Ishikawa (cell line): ENCODE data around the gene FOXF1.

Experiments used
- CEBPB ChIP-seq: IDR thresholded peaks from 2 replicates; pipeline ENCODE4 v1.6.1; 2012
- CREB1 ChIP-seq: IDR thresholded peaks from 2 replicates; pipeline ENCODE4 v1.6.1; 2012; ENCODE audit warnings: low read depth
- EGR1 ChIP-seq: IDR thresholded peaks from 2 replicates; pipeline ENCODE4 v1.6.1; 2012
- EP300 ChIP-seq: IDR thresholded peaks from 2 replicates; pipeline ENCODE4 v1.6.1; 2012; ENCODE audit warnings: borderline replicate concordance
- FOXM1 ChIP-seq: IDR thresholded peaks from 2 replicates; pipeline ENCODE4 v1.6.1; 2012; ENCODE audit warnings: low read depth, borderline replicate concordance
- NFIC ChIP-seq: IDR thresholded peaks from 2 replicates; pipeline ENCODE4 v1.6.1; 2012
- RAD21 ChIP-seq: IDR thresholded peaks from 2 replicates; pipeline ENCODE4 v1.6.1; 2012; ENCODE audit warnings: low read depth
- TAF1 ChIP-seq: IDR thresholded peaks from 2 replicates; pipeline ENCODE4 v1.6.1; 2012; ENCODE audit warnings: low read depth, mild to moderate bottlenecking
- TCF12 ChIP-seq: IDR thresholded peaks from 2 replicates; pipeline ENCODE4 v1.6.1; 2012; ENCODE audit warnings: low read depth
- TEAD4 ChIP-seq: IDR thresholded peaks from 2 replicates; pipeline ENCODE4 v1.6.1; 2012
- YY1 ChIP-seq: IDR thresholded peaks from 2 replicates; pipeline ENCODE4 v1.6.1; 2012; ENCODE audit warnings: low read depth
- ZBTB7A ChIP-seq: IDR thresholded peaks from 2 replicates; pipeline ENCODE4 v1.6.1; 2012; ENCODE audit warnings: low read depth
- TF ChIP-seq, protein P1 (sequence below): IDR thresholded peaks from 2 replicates; pipeline ENCODE4 v1.6.1; 2012
- TF ChIP-seq, protein P2 (sequence below): IDR thresholded peaks from 2 replicates; pipeline ENCODE4 v1.6.1; 2012
- TF ChIP-seq, protein P3 (sequence below): IDR thresholded peaks from 2 replicates; pipeline ENCODE4 v1.6.1; 2012; ENCODE audit warnings: low read depth, mild to moderate bottlenecking

The FOXF1 gene

DNA sequence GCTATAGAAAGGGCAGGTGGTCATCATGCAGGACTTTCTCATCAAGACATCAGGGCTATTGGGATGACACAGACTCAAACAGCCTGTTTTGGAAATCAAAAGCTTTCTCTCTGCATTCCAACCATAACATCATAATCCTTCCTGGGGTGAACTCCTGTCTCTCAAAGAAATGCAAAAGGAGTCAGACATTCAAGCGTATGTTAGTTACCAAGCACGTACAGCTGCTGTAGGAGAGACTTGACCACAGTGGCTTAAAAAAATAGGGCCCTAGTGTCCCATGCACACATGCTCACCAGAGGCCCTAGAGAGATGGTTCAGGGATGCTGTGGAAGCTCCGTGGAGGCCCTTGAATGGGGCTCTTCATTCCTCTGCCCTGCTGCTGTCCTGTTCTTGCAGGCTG is 24.6 kb upstream of the FOXF1 start:
- TF ChIP-seq TEAD4 (no peak), ZBTB7A (no peak), FOXM1 (no peak), RAD21 (no peak), TAF1 (no peak), YY1 (no peak), NFIC (no peak), TCF12 (no peak), EP300 (no peak), CEBPB (no peak)
- TF ChIP-seq, protein P1, sequence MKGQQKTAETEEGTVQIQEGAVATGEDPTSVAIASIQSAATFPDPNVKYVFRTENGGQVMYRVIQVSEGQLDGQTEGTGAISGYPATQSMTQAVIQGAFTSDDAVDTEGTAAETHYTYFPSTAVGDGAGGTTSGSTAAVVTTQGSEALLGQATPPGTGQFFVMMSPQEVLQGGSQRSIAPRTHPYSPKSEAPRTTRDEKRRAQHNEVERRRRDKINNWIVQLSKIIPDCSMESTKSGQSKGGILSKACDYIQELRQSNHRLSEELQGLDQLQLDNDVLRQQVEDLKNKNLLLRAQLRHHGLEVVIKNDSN: no peak
- TF ChIP-seq, protein P2, sequence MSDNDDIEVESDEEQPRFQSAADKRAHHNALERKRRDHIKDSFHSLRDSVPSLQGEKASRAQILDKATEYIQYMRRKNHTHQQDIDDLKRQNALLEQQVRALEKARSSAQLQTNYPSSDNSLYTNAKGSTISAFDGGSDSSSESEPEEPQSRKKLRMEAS: no peak

DNA sequence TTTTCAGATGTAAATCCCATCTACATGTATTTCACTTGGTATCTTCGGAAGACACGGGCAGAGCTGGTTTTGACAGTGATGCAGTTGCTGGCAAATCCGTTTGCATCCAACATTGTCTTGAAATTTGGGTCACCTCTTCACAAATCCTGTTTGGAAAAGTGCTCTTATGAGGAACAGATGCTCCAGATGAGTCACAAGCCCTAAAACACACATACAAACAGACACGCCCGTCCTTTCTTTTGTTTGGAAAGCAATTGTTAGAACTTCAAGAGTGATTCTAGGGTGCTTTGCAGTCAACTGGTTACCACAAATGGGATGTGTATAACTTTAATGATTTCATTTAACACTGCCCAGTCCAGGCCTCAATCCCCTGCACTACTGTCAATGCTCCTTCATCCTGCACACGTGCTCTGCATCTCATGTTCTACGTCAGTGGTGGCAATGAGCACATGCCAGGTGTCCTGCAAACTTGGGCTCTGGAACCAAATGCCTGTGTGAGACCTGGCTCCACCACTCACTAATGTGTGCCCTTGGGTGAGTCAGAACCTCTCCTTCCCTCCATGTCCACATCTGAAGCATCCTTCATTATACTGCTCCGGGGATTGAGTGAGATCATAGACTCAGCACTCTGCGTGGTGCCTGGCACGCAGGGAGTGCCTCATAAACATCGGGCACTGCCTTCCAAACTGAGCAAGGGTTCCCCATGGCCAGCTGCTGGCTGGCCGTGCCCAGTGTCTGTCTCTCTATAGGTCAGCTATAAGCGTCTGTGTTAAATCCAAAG is 19.3 kb upstream of the FOXF1 start:
- TF ChIP-seq EGR1: no peak
- no peak for TF ChIP-seq FOXM1
- TF ChIP-seq CEBPB: no peak
- TF ChIP-seq, protein P2: no peak
- no peak for TF ChIP-seq RAD21
- TF ChIP-seq ZBTB7A: no peak
- no peak for TF ChIP-seq NFIC

DNA sequence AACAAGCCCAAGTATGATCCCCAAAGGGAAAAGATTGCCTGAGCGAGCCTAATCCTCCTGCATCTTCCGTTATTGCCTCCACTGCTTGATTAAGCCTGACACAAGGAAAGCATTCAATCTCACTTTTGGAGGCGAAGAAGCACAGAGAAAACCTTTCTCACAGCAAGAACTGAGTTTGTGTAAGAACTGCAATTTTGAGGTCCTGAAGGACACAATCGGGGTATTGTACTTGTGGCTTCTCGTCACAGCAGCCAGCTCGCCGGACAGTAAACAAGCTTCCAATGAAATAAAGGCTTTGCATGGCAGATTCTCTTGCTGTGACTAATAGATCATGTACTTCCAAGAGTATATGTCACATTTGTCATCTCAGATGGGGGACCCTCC is 18.7 kb upstream of the FOXF1 start:
- TF ChIP-seq TAF1 (no peak), RAD21 (no peak), NFIC (no peak)

DNA sequence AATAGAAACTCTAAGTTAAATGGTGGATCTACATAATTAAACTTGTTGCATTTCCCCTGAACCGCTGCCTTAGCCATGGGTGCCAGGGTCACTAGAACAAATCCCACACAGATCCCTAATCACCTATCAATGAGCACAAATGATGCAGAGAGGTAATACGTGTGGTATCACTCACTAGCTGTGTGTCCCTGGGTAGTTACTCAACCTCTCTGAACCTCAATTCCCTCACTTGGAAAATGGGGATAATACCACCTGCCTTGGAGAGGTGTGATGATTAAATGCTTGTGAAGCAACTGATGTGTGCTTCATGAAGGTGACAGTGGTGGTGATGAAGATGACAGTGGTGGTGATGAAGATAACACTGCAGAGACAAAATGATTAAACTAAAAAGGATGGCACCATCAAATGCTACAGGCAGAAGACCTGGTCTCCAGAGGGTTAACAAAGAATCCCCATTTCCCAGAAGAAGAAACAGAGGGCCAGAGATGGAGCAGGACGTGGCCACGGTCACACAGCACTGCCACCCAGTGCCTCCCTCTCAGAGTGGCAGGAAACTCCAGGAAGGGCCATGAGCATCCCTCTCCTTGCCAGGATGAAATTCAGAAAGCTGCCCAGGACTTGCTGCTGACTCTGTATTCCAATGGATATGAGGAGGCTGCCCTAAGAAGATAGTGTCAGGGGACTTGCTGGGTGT is 17.9 kb upstream of the FOXF1 start:
- TF ChIP-seq, protein P1: no peak
- TF ChIP-seq TEAD4 (no peak), TAF1 (no peak), CEBPB (no peak), CREB1 (no peak), FOXM1 (no peak), TCF12 (no peak), NFIC (no peak), ZBTB7A (no peak), EGR1 (no peak), EP300 (no peak), YY1 (no peak), RAD21 (no peak)
- TF ChIP-seq, protein P2: no peak
- TF ChIP-seq, protein P3, sequence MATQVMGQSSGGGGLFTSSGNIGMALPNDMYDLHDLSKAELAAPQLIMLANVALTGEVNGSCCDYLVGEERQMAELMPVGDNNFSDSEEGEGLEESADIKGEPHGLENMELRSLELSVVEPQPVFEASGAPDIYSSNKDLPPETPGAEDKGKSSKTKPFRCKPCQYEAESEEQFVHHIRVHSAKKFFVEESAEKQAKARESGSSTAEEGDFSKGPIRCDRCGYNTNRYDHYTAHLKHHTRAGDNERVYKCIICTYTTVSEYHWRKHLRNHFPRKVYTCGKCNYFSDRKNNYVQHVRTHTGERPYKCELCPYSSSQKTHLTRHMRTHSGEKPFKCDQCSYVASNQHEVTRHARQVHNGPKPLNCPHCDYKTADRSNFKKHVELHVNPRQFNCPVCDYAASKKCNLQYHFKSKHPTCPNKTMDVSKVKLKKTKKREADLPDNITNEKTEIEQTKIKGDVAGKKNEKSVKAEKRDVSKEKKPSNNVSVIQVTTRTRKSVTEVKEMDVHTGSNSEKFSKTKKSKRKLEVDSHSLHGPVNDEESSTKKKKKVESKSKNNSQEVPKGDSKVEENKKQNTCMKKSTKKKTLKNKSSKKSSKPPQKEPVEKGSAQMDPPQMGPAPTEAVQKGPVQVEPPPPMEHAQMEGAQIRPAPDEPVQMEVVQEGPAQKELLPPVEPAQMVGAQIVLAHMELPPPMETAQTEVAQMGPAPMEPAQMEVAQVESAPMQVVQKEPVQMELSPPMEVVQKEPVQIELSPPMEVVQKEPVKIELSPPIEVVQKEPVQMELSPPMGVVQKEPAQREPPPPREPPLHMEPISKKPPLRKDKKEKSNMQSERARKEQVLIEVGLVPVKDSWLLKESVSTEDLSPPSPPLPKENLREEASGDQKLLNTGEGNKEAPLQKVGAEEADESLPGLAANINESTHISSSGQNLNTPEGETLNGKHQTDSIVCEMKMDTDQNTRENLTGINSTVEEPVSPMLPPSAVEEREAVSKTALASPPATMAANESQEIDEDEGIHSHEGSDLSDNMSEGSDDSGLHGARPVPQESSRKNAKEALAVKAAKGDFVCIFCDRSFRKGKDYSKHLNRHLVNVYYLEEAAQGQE: no peak

DNA sequence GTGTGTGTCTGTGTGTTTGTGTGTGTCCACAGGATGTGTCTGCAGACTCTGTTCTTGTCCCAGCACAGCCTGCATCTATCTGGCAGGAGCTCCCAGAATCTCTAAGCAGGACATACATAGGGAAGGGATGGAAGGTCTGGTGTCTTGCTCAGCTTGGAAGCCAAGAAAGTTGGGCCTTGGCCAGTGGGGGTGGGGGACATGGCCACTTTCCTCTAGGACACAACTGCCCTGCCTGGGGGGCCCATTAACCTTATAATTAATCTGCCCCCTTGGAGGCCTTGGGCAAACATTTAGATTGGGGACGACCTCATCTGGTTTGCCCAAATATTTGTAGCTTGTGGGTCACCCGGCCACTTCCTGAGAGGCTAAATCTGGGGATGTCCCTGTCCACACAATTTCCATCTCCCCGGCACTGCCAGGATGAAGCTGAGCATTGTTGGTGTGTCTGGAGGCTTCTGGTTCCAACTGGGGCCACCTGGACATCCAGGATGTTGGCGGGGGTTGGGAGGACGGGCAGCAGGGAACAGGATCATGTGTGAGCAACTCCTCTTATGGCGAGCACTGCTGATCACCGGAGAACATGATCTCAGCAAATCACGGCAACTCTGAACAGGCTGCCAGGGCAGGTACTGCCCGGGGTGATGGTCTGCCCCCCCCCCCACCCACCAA is 17.2 kb upstream of the FOXF1 start:
- TF ChIP-seq, protein P1: no peak

DNA sequence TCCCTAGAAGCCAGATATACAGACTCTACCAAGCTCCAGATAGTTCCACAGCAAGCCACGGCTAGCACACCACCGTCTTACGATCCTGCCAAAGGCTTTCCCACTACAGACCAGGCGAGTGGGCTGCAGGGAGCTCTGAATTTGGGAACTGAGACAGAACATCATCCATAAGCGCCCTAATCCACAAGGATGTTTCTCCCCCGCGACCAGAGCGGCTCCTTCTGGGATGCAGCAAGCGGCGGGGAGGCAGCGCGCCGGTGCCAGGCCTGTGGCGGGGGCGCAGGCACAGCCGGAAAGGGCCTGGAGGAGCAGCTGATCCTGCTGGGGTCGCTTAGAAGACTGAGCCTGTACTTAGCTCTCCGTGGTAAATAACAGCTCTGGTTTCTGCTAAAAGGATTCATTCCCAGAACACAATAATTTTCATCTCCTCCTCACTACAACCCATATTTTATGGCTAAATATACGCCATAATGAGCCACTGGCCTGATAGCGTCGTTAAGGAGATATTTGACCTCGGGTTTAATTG is 16.2 kb upstream of the FOXF1 start:
- TF ChIP-seq TAF1 (no peak), CEBPB (no peak), TCF12 (no peak), CREB1 (no peak), ZBTB7A (no peak), RAD21 (no peak), EGR1 (no peak), YY1 (no peak), TEAD4 (no peak), EP300 (no peak), NFIC (no peak), FOXM1 (no peak)
- TF ChIP-seq, protein P3: no peak
- TF ChIP-seq, protein P1: no peak
